H1 (cell line): ENCODE data around the gene NXN. TPM values are rescaled to one million over a fixed set of nuclear protein-coding genes. Genes with fewer than 3 reads are reported as not detected.
A peak's percentile ranks its signal among the peaks of the same experiment; 100 is the strongest.

ENCODE experiments used
- CTCF ChIA-PET: fragments of 300-600 bp; sonication (Branson Sonifier 250); formaldehyde crosslinking; loops from one replicate; lab custom pipeline; 2021; ENCODE audit not compliant: partially characterized antibody; lab: Charles Lee
- POLR2A ChIA-PET: fragments of 300-600 bp; sonication (Branson Sonifier 250); formaldehyde crosslinking; loops from one replicate; lab custom pipeline; 2021; ENCODE audit warnings: inconsistent platforms; ENCODE audit not compliant: partially characterized antibody; lab: Charles Lee
- DNase-seq, 2 experiments: peaks; one replicate each; pipeline versions ENCODE4 v3.0.0 to v3.0.0-alpha.2; 2010 to 2022; ENCODE audit warnings: low spot score in 2 of 2, low read depth in 1 of 2, mixed read lengths in 1 of 2
- FAIRE-seq: peaks from 2 replicates; lab custom pipeline; 2011; peaks lifted over from hg19 to GRCh38; lab: Jason Lieb, UNC
- H2AFZ ChIP-seq: 2 replicates; pipeline ENCODE4 v1.8.1; 2012; ENCODE audit warnings: low read length, inconsistent platforms
- H2AK5ac ChIP-seq: 2 replicates; pipeline ENCODE4 v1.6.1; 2013; ENCODE audit warnings: low read depth, low read length
- H2BK120ac ChIP-seq: replicated peaks from 2 replicates; pipeline ENCODE3; 2013; ENCODE audit warnings: low read depth, low read length, inconsistent platforms
- H2BK12ac ChIP-seq: 2 replicates; pipeline ENCODE4 v1.6.1; 2013; ENCODE audit warnings: low read depth, low read length
- H2BK15ac ChIP-seq: 2 replicates; pipeline ENCODE4 v1.6.1; 2013; ENCODE audit warnings: low read length
- H2BK20ac ChIP-seq: 2 replicates; pipeline ENCODE4 v1.6.1; 2013; ENCODE audit warnings: low read length
- H2BK5ac ChIP-seq: 2 replicates; pipeline ENCODE4 v1.6.1; 2013; ENCODE audit warnings: low read depth, low read length
- H3K14ac ChIP-seq: 2 replicates; pipeline ENCODE4 v1.6.1; 2013; ENCODE audit warnings: inconsistent platforms; ENCODE audit not compliant: insufficient read length
- H3K18ac ChIP-seq: 2 replicates; pipeline ENCODE4 v1.6.1; 2013; ENCODE audit warnings: low read length; ENCODE audit errors: extremely low read depth
- H3K23ac ChIP-seq: 2 replicates; pipeline ENCODE4 v1.6.1; 2013; ENCODE audit warnings: inconsistent platforms; ENCODE audit not compliant: insufficient read length
- H3K23me2 ChIP-seq: 2 replicates; pipeline ENCODE4 v1.6.1; 2013; ENCODE audit warnings: low read depth, low read length
- H3K27ac ChIP-seq: 2 replicates; pipeline ENCODE4 v1.6.1; 2011; ENCODE audit warnings: low read depth, low read length, inconsistent platforms
- H3K27me3 ChIP-seq, 4 experiments: replicated peaks in 1 of 4; 1 replicate in 1 of 4; 2 replicates in 3 of 4; pipeline versions ENCODE4 v1.6.1 to v1.8.1; 2011 to 2013; ENCODE audit warnings: low read length in 3 of 4, mild to moderate bottlenecking in 3 of 4, inconsistent platforms in 2 of 4, mixed read lengths in 2 of 4, moderate library complexity in 1 of 4; ENCODE audit not compliant: control insufficient read depth in 3 of 4, insufficient read depth in 3 of 4; ENCODE audit errors: extremely low read depth in 1 of 4
- H3K36me3 ChIP-seq, 4 experiments: 2 replicates each; pipeline versions ENCODE4 v1.6.1 to v1.8.1; 2011 to 2013; ENCODE audit warnings: mild to moderate bottlenecking in 4 of 4, low read length in 3 of 4, moderate library complexity in 2 of 4, control low read depth in 1 of 4, inconsistent platforms in 1 of 4; ENCODE audit not compliant: insufficient read depth in 4 of 4, control insufficient read depth in 2 of 4
- H3K4ac ChIP-seq: replicated peaks from 2 replicates; pipeline ENCODE3; 2013; ENCODE audit warnings: low read length, low read depth, mixed read lengths, inconsistent platforms; ENCODE audit not compliant: insufficient read length
- H3K4me1 ChIP-seq, 4 experiments: replicated peaks in 1 of 4; 1 replicate in 1 of 4; 2 replicates in 3 of 4; pipeline versions ENCODE4 v1.6.1 to v1.8.1; 2011 to 2013; ENCODE audit warnings: low read length in 3 of 4, inconsistent platforms in 2 of 4, mixed read lengths in 1 of 4; ENCODE audit not compliant: insufficient read depth in 4 of 4, control insufficient read depth in 3 of 4
- H3K4me2 ChIP-seq, 2 experiments: 2 replicates each; pipeline versions ENCODE4 v1.6.1 to v1.8.1; 2011 to 2013; ENCODE audit warnings: low read depth in 2 of 2, low read length in 2 of 2, control low read depth in 1 of 2, inconsistent platforms in 1 of 2, mild to moderate bottlenecking in 1 of 2; ENCODE audit not compliant: insufficient read depth in 1 of 2
- H3K4me3 ChIP-seq, 4 experiments: fragments of 200-600, 300-600 bp in 1 of 4; sonication (generic), shearing (Covaris generic), sonication (Bioruptor Twin) in 1 of 4; 2 replicates each; pipeline versions ENCODE4 v1.5.1 to v1.8.1; 2011 to 2016; ENCODE audit warnings: low read length in 4 of 4, low read depth in 3 of 4, control low read depth in 2 of 4, inconsistent platforms in 2 of 4, mild to moderate bottlenecking in 2 of 4, mixed read lengths in 1 of 4, moderate library complexity in 1 of 4; ENCODE audit not compliant: insufficient read depth in 2 of 4; ENCODE audit errors: extremely low read depth in 1 of 4
- H3K56ac ChIP-seq: replicated peaks from 2 replicates; pipeline ENCODE3; 2013; ENCODE audit warnings: low read depth, mild to moderate bottlenecking, mixed read lengths, low read length, inconsistent platforms; ENCODE audit not compliant: insufficient read length
- H3K79me1 ChIP-seq: 2 replicates; pipeline ENCODE4 v1.6.1; 2013; ENCODE audit warnings: low read depth, low read length, control low read depth
- H3K79me2 ChIP-seq, 2 experiments: 2 replicates each; pipeline versions ENCODE4 v1.6.1 to v1.8.1; 2012 to 2013; ENCODE audit warnings: low read length in 2 of 2, mild to moderate bottlenecking in 2 of 2, inconsistent platforms in 1 of 2; ENCODE audit not compliant: insufficient read depth in 2 of 2, control insufficient read depth in 1 of 2
- H3K9ac ChIP-seq, 4 experiments: replicated peaks in 1 of 4; 1 replicate in 1 of 4; 2 replicates in 3 of 4; pipeline versions ENCODE4 v1.6.1 to v1.8.1; 2011 to 2013; ENCODE audit warnings: low read depth in 3 of 4, low read length in 3 of 4, control low read depth in 2 of 4, mild to moderate bottlenecking in 2 of 4, moderate library complexity in 2 of 4, inconsistent platforms in 1 of 4; ENCODE audit errors: extremely low read depth in 1 of 4
- H3K9me3 ChIP-seq, 2 experiments: 2 replicates each; pipeline versions ENCODE4 v1.6.1 to v1.8.1; 2012 to 2013; ENCODE audit warnings: mild to moderate bottlenecking in 2 of 2, moderate library complexity in 2 of 2, control low read depth in 1 of 2, inconsistent platforms in 1 of 2, low read depth in 1 of 2, low read length in 1 of 2, mixed read lengths in 1 of 2; ENCODE audit not compliant: insufficient read depth in 2 of 2
- H4K20me1 ChIP-seq, 2 experiments: replicated peaks in 1 of 2; 2 replicates each; pipeline versions ENCODE3 to v1.8.1; 2011 to 2013; ENCODE audit warnings: inconsistent platforms in 2 of 2, low read length in 2 of 2, mild to moderate bottlenecking in 1 of 2; ENCODE audit not compliant: insufficient read depth in 2 of 2, control insufficient read depth in 1 of 2
- H4K5ac ChIP-seq: 2 replicates; pipeline ENCODE4 v1.6.1; 2013; ENCODE audit warnings: low read length, low read depth, mixed read lengths, inconsistent platforms; ENCODE audit not compliant: insufficient read length
- H4K8ac ChIP-seq: 2 replicates; pipeline ENCODE4 v1.8.0; 2013; ENCODE audit warnings: mild to moderate bottlenecking, moderate library complexity, low read length, inconsistent platforms; ENCODE audit not compliant: insufficient read depth; ENCODE audit errors: extremely low read depth
- H4K91ac ChIP-seq: replicated peaks from 2 replicates; pipeline ENCODE3; 2013; ENCODE audit warnings: low read length, mixed read lengths, inconsistent platforms; ENCODE audit not compliant: insufficient read length
- BCL11A ChIP-seq, 2 experiments: IDR thresholded peaks; one replicate each; pipeline ENCODE4 v1.6.1; 2011; ENCODE audit warnings: low read depth in 2 of 2, low read length in 2 of 2, mild to moderate bottlenecking in 2 of 2
- CBX5 ChIP-seq: fragments of 300-800, 300-1000 bp; sonication (generic); IDR thresholded peaks from 2 replicates; pipeline ENCODE4 v1.7.1; 2016; ENCODE audit warnings: antibody characterized with exemption, low read length, low read depth
- WGBS, 2 experiments: shearing (Covaris generic) in 1 of 2; methylation state at CpG; one replicate each; pipeline versions ENCODE4 v1.1.6 to v1.1.7; 2013 to 2015; ENCODE audit warnings: low lambda C conversion rate in 2 of 2, mixed read lengths in 2 of 2, inconsistent platforms in 1 of 2, low coverage in 1 of 2, missing lambda C conversion rate in 1 of 2; ENCODE audit not compliant: insufficient replicate concordance in 2 of 2, insufficient coverage in 1 of 2, insufficient read length in 1 of 2; ENCODE audit errors: extremely low coverage in 1 of 2, missing lambda C conversion rate in 1 of 2; 5-methylcytosine and 5-hydroxymethylcytosine counted together
- polyA plus RNA-seq, 7 experiments: library from polyadenylated mRNA; depleted of rRNA in 3 of 7; stranded (reverse) in 5 of 7; unstranded in 2 of 7; fragments of >200 nt in 5 of 7; fragments of 200-250 nt in 2 of 7; gene quantifications; 1 replicate in 5 of 7; 2 replicates in 1 of 7; 4 replicates in 1 of 7; pipeline versions ENCODE4 v1.2.1 to v1.2.3, GENCODE V29; 2011 to 2013; ENCODE audit warnings: missing spikeins in 2 of 7, mixed read lengths in 2 of 7
- total RNA-seq: library from RNA; stranded (reverse); fragmentation: NEBNext Ultra II Directional; extraction: Animal tissue kit (Norgen Biotek cat#: 25700); gene quantifications from 2 replicates; pipeline ENCODE4 v1.2.1, GENCODE V29; 2021

NXN gene
- total and polyA plus RNA-seq, 2 of the 8 experiments (the other 6 are each of a cell fraction or from before 2014, with no cell fraction given) = 94.1 to 107 TPM

GRCh38 chr17:951325-952132 is 28.0 kb downstream of the NXN start:
- Histone ChIP-seq H3K56ac (no peak overlapping the region), H2BK15ac (peak overlapping the region; percentile 72; the same call in 1 of the 2 replicates), H3K4me2 (peak overlapping the region; percentile 67 to 79), H2BK120ac (no peak overlapping the region), H3K27me3 (no peaks in the 10 kb centered on the region), H3K4ac (no peak overlapping the region), H3K18ac (peak overlapping the region; percentile 68), H3K9ac (peak overlapping the region in 2 of 4 experiments; percentile 58; a peak in 5 of 7 replicates), H3K9me3 (no peaks in the 10 kb centered on the region; a peak in 1 of 4 replicates), H3K14ac (no peak overlapping the region), H4K20me1 (peaks cover 0 to 8% of the 10 kb centered on the region in 2 experiments), H3K23me2 (no peaks in the 10 kb centered on the region; the same call in 1 of the 2 replicates), H2BK5ac (peak overlapping the region; percentile 95), H2BK12ac (0 out of 2 replicates have a peak overlapping the region, but pooled peaks have one; percentile 50), H4K5ac (peak overlapping the region; percentile 14), H2BK20ac (no peak overlapping the region), H4K91ac (peak overlapping the region; percentile 68), H3K4me1 (peaks cover 10 to 23% (median 13%) of the 10 kb centered on the region in 4 experiments), H3K36me3 (no peaks in the 10 kb centered on the region), H3K79me1 (peaks cover 5% of the 10 kb centered on the region), H3K27ac (peak overlapping the region; percentile 66), H3K79me2 (peaks cover 0 to 44% of the 10 kb centered on the region in 2 experiments; a peak in 3 of 4 replicates), H3K23ac (no peak overlapping the region), H2AFZ (no peak overlapping the region), H4K8ac (peak overlapping the region; percentile 83; the same call in 1 of the 2 replicates), H2AK5ac (no peak overlapping the region), H3K4me3 (peak overlapping the region in 1 of 4 experiments; percentile 39; a peak in 3 of 8 replicates)
- ChIA-PET CTCF (interaction anchor here (0.6 to 2.7 kb wide), 13 partner anchors 14 to 157 kb away, joined by 3 to 9 read pairs (median 4); no protein-coding TSS in a partner anchor), POLR2A (interaction anchor here (0.6 to 2.9 kb wide), 17 partner anchors 9 to 393 kb away, joined by 3 to 13 read pairs (median 4); partner anchors contain the start of gene NXN)
- 20% methylated on average over 14 of the region's 27 CpGs; no CpG with 5 or more reads in 1 of the 2 experiments for WGBS, 2 experiments
- no peak for FAIRE-seq
- DNase-seq = peak; percentile 75 to 77
- TF ChIP-seq BCL11A (IDR thresholded peaks at IDR 0.05; ENCODE audit: low read depth in 2 of 2, low read length in 2 of 2) (no peak), CBX5 (no peak)
